Body of pancreas (tissue), 4 donors: ENCODE measurements around the gene PIK3AP1.

Source experiments
- POLR2A ChIP-seq, 3 donors: fragments of 450-650 bp; IDR thresholded peaks; one replicate each; pipeline ENCODE4 v1.6.1; 2016; ENCODE audit warnings: antibody characterized with exemption in 3 of 3, mild to moderate bottlenecking in 2 of 3
- TF ChIP-seq, protein P1 (sequence below), 7 experiments: fragments of 450-650 bp in 4 of 7; fragments of 200-600 bp in 3 of 7; sonication (generic) in 3 of 7; IDR thresholded peaks; one replicate each; pipeline ENCODE4 v1.5.1; 2016 to 2019; ENCODE audit warnings: antibody characterized with exemption in 7 of 7

DNA sequence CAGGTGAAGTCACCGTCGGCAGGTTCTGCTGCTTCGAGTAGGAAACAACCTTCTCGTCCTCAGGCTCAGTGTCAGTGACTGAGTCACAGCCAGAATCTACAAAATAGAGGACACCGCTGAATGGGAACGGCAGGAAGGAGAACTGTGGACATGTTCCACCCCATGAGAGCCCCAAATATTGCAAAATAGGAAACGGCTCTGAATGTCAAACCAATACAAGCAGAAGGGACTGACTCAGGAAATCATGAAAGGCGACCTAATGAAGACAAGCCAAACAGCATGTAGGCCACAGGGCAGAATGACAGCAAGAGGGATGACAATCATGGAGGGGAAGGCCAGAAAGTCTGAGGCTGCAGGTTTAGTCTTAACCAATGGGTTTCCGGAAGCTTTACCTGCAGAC is 63.5 kb downstream of the PIK3AP1 start:
- no peak for TF ChIP-seq POLR2A (IDR thresholded peaks at IDR 0.05)
- TF ChIP-seq, protein P1, sequence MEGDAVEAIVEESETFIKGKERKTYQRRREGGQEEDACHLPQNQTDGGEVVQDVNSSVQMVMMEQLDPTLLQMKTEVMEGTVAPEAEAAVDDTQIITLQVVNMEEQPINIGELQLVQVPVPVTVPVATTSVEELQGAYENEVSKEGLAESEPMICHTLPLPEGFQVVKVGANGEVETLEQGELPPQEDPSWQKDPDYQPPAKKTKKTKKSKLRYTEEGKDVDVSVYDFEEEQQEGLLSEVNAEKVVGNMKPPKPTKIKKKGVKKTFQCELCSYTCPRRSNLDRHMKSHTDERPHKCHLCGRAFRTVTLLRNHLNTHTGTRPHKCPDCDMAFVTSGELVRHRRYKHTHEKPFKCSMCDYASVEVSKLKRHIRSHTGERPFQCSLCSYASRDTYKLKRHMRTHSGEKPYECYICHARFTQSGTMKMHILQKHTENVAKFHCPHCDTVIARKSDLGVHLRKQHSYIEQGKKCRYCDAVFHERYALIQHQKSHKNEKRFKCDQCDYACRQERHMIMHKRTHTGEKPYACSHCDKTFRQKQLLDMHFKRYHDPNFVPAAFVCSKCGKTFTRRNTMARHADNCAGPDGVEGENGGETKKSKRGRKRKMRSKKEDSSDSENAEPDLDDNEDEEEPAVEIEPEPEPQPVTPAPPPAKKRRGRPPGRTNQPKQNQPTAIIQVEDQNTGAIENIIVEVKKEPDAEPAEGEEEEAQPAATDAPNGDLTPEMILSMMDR (IDR thresholded peaks at IDR 0.05) = no peak
